Omental fat pad (tissue), 4 donors: ENCODE measurements around the gene CLDN18. TPM values are rescaled to one million over a fixed set of nuclear protein-coding genes. Genes with fewer than 3 reads are reported as not detected.

Experiments used
- ATAC-seq: fragments of 150-250 bp; one replicate; pipeline ENCODE4 v1.9.1; 2016; ENCODE audit warnings: mild to moderate bottlenecking, moderate library complexity; ENCODE audit not compliant: low FRiP score
- DNase-seq: peaks from one replicate; pipeline ENCODE4 v3.0.0-alpha.2; 2019; ENCODE audit warnings: low spot score
- total RNA-seq, 4 donors: library from RNA; depleted of rRNA; stranded (reverse); fragments of >200 nt; gene quantifications; one replicate each; pipeline ENCODE4 v1.1.0, GENCODE V29; 2016
- TF ChIP-seq, protein P1 (sequence below), 3 donors: fragments of 450-650 bp; IDR thresholded peaks; one replicate each; pipeline ENCODE4 v1.5.1; 2016 to 2017; ENCODE audit warnings: antibody characterized with exemption in 3 of 3, mild to moderate bottlenecking in 3 of 3, moderate library complexity in 2 of 3

Gene CLDN18
- total RNA-seq, 4 donors from 2014 or later: not detected

DNA sequence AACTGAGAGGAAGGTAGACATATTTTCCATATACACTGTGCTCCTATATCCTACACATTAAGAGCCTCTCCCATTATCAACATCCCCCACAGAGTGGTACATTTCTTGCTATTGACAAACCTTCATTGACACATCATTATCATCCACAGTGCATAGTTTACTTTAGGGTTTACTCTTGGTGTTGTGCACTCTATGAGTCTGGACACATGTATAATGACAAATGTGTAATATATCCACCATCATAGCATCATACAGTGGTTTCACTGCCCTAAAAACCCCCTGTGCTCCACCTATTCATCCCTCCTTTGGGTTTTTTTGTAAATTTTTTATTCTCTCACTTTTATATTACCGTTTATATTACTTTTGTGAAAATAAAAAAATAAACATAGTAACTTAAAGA, 22.2 kb upstream of the CLDN18 start:
- ATAC-seq (no peak), DNase-seq (no peak)
- TF ChIP-seq, protein P1, sequence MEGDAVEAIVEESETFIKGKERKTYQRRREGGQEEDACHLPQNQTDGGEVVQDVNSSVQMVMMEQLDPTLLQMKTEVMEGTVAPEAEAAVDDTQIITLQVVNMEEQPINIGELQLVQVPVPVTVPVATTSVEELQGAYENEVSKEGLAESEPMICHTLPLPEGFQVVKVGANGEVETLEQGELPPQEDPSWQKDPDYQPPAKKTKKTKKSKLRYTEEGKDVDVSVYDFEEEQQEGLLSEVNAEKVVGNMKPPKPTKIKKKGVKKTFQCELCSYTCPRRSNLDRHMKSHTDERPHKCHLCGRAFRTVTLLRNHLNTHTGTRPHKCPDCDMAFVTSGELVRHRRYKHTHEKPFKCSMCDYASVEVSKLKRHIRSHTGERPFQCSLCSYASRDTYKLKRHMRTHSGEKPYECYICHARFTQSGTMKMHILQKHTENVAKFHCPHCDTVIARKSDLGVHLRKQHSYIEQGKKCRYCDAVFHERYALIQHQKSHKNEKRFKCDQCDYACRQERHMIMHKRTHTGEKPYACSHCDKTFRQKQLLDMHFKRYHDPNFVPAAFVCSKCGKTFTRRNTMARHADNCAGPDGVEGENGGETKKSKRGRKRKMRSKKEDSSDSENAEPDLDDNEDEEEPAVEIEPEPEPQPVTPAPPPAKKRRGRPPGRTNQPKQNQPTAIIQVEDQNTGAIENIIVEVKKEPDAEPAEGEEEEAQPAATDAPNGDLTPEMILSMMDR (IDR thresholded peaks at IDR 0.05): no peak

DNA sequence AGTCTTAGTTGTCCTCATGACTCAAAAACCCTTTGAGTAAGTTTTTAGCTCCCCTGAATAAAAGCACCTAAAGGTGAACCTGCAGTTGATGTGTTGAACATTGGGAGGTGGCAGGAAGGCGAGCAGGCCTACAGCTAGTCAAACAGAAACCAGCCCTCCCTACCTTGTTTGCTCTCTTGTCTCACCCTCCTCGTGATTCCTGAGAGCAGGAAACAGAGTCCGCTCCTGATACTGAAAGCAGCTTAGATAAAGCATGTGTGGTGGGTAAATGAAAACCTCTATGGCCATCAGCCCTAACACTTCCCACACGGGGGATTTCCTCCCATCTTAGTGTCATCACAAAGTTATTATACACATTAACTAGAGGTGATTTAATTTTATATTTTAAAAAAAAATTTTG, 21.8 kb upstream of the CLDN18 start:
- no peak for ATAC-seq
- TF ChIP-seq, protein P1 (IDR thresholded peaks at IDR 0.05): no peak

DNA sequence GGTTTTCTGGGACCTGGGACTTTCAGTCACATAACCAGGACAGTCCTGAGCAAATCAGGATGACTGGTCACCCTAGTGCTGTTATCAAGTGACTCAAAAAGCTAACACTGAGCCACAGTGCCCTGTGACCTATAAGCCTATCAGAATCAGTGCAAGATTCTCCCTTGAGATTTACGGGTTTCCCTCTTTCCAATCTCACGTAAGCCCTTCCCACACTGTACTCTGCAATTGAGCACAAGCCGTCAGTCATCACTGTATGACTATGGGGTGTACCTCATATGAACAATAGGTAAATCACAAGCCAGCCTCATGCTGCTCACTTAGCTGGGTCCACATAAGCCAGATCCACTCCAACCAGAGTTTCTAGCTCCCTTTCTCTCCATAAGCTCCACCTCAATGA, 21.0 kb upstream of the CLDN18 start:
- ATAC-seq (no peak), DNase-seq (no peak)
- TF ChIP-seq, protein P1 (IDR thresholded peaks at IDR 0.05): no peak

More for the DNA sequence above, 21.8 kb upstream of the CLDN18 start:
- no peak for DNase-seq

DNA sequence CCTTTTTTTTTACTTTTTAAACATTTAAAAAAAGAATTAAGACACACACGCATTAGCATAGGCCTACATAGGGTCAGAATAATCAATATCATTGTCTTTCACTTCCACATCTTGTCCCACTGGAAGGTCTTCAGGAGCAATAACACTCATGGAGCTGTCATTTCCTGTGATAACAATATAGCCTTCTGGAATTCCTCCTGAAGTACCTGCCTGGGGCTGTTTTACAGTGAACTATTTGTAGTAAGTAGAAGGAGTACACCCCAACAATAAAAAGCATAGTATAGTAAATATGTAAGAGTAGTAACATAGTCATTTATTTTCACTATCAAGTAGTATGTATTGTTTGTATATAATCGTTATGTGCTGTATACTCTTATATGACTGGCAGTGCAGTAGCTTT, 19.5 kb upstream of the CLDN18 start:
- ATAC-seq: no peak
- no peak for DNase-seq
- TF ChIP-seq, protein P1 (IDR thresholded peaks at IDR 0.05): no peak

DNA sequence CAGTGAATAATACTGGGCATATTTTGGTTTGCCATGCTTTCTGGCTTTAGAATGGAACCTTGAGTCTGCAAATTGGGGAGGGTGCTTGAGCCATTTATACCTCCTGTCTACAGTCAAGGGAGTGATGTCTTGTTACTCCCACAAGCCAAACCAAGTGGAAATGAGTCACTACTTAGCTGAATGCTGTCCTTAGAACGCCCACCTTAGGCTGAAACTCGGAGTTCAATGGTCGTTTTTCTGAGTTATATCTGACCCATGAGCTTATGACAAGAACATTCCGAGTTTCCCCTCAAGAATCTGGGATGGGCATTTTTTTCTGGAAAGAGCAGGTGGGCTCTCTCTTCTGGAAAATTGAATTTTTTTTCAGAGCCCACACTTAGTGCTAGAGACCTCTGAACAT, 17.4 kb upstream of the CLDN18 start:
- DNase-seq (no peak), ATAC-seq (no peak)
- TF ChIP-seq, protein P1 (IDR thresholded peaks at IDR 0.05): no peak

DNA sequence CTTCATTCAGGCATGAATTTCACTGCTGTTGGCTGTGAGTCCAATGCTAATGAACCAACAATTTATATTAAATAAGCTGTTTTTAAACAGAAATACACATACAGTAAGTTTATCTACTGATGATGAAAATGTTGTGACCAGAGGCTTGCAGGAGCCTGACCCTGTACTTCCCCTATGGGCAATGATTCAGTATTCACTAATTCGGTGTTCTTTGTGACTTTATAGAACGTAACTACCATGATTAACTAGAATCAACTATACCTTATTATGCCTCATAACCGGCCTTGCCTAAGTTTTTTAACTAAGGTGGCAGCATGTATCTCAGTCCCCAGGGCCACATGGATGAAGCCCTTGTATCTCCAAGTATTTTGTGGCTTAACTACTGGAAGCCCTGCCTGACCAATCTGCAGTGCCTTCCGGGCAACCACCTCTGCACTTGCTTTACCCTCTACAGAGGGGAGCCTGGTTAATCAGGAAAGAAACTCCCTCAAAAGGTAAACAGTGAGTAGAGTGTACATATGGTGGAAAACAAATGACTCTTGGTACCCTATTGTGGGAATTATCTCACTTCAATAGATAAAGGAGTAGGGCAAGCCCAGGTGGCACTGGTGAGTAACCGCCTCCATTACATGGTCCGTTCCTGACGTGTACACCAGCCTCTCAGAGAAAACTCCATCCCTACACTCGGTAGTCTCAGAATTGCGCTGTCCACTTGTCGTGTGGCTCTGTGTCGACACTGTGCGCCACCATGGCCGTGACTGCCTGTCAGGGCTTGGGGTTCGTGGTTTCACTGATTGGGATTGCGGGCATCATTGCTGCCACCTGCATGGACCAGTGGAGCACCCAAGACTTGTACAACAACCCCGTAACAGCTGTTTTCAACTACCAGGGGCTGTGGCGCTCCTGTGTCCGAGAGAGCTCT, 11.6 kb upstream of the CLDN18 start:
- ATAC-seq: no peak
- TF ChIP-seq, protein P1 (IDR thresholded peaks at IDR 0.05): no peak
- no peak for DNase-seq

DNA sequence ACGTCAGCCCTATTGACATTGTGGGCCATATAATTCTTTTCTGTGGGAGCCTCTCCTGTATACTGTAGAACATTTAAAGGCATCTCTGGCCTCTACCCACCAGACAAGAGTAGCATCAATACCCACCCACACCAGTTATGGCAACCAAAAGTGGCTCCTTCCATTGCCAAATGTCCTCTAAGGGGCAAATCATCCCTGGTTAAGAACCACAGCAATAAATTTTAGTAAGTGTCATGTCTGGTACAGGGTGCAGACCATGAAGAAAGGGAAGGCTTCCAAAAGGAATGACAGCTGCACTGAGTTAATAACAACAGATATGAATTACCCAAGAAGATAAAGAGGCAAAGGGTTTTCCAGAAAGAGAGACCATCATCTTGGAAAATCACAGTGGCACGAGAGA, 6.9 kb upstream of the CLDN18 start:
- ATAC-seq: no peak
- DNase-seq: no peak
- TF ChIP-seq, protein P1 (IDR thresholded peaks at IDR 0.05): no peak
